ENCODE measurements around the gene ST8SIA4.

The ST8SIA4 gene

GRCh38 chr5:100779669-100780375 lies 123.3 kb downstream of the ST8SIA4 start:
- no peak for DNase-seq (ENCODE audit: low read depth in 2 of 2)

GRCh38 chr5:100777680-100778300 lies 125.3 kb downstream of the ST8SIA4 start:
- no peak for DNase-seq (ENCODE audit: low read depth in 2 of 2)

GRCh38 chr5:100775533-100775855 lies 127.6 kb downstream of the ST8SIA4 start:
- DNase-seq (ENCODE audit: low read depth in 2 of 2), result no peak

GRCh38 chr5:100772548-100772947 lies 130.5 kb downstream of the ST8SIA4 start:
- no peak for DNase-seq (ENCODE audit: low read depth in 2 of 2)

- DNase-seq (ENCODE audit: low read depth in 2 of 2), result no peak
Observed at GRCh38 chr5:100772006-100772405, 131.1 kb downstream of the ST8SIA4 start.

GRCh38 chr5:100771181-100771580 lies 131.9 kb downstream of the ST8SIA4 start:
- DNase-seq (ENCODE audit: low read depth in 2 of 2), result no peak

GRCh38 chr5:100768221-100768620 lies 134.9 kb downstream of the ST8SIA4 start:
- DNase-seq (ENCODE audit: low read depth in 2 of 2), result no peak

- no peak for DNase-seq (ENCODE audit: low read depth in 2 of 2)
Observed at GRCh38 chr5:100762995-100763394, 140.1 kb downstream of the ST8SIA4 start.

DNA sequence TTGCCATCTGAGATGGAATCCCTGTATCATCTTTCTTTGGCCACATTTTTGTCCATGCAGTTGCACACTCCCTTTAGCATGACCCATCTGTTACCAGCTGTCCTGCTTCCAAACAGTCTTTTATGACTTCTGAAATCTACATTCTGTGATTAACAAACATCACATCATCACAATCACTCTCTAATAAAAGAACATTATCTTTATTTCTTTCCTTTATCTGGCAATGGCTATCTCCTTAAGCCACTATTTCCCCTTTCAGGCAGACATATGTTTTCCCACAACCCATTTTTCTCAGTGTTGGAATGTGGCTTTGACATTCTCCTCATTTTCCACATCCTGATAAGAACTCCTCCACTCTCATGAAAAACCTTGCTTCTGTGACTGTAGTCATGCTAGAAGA lies 141.0 kb downstream of the ST8SIA4 start:
- no peak for DNase-seq (ENCODE audit: low read depth in 2 of 2)

DNA sequence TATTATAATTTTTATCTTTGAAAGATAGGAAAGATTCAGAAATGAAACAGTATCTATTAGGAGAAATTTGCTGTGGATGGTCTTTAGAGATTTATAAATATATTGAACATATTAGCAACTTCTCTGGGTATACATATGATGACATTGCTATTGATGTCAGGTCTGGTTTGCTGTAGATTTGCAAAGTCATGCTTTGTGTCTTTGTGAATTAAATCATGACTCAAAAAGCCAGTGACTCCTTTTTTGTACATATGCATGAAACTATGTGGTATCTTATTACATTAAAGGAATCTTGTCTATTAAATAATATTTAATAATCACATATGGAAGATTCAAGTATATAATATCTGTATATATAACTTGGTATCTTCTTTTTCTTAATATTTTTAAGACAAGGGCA lies 141.9 kb downstream of the ST8SIA4 start:
- DNase-seq (ENCODE audit: low read depth in 2 of 2), result no peak

DNA sequence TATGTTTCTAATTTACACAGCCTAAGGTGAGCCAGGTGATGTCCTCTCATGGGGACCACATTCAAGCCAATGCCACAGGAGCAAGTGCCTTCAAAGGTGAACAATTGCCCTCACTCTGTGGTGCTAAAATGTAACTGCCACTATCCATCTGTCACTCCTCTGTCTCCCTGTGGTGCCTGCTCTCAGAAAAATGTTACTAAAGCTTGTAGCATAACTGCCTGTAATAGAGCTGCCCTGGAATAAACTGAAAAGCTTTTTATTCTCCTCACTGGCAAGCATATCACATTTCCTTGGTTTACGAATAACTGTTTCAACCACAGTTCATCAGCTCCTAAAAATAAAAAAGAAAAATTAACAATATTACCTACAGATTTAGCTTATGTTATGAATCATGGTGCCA lies 142.4 kb downstream of the ST8SIA4 start:
- no peak for DNase-seq (ENCODE audit: low read depth in 2 of 2)

GRCh38 chr5:100758780-100759179 lies 144.3 kb downstream of the ST8SIA4 start:
- no peak for DNase-seq (ENCODE audit: low read depth in 2 of 2)

- DNase-seq (ENCODE audit: low read depth in 2 of 2), result no peak
Observed at GRCh38 chr5:100758306-100758705, 144.8 kb downstream of the ST8SIA4 start.

- DNase-seq (ENCODE audit: low read depth in 2 of 2), result no peak
Observed at GRCh38 chr5:100757618-100758017, 145.5 kb downstream of the ST8SIA4 start.
